Measurements from ENCODE around the gene ANK3.

ANK3 gene

GRCh38 chr10:60271319-60272040 is 118.2 kb downstream of the ANK3 start:
- no peak for DNase-seq

GRCh38 chr10:60270426-60270825 is 119.2 kb downstream of the ANK3 start:
- DNase-seq: no peak

GRCh38 chr10:60267802-60268201 is 121.9 kb downstream of the ANK3 start:
- DNase-seq: no peak

GRCh38 chr10:60266513-60266912 is 123.2 kb downstream of the ANK3 start:
- DNase-seq: no peak

GRCh38 chr10:60262647-60263126 is 127.0 kb downstream of the ANK3 start:
- DNase-seq: no peak

- DNase-seq: no peak
These were observed 129.4 kb downstream of the ANK3 start for GRCh38 chr10:60260321-60260720.

- no peak for DNase-seq
These were observed 131.3 kb downstream of the ANK3 start for GRCh38 chr10:60258429-60258797.

- no peak for DNase-seq
These were observed 131.8 kb downstream of the ANK3 start for GRCh38 chr10:60257767-60258428.

- no peak for DNase-seq
These were observed 134.9 kb downstream of the ANK3 start for GRCh38 chr10:60254776-60255175.

- no peak for DNase-seq
These were observed 136.2 kb downstream of the ANK3 start for GRCh38 chr10:60253484-60253883.

- no peak for DNase-seq
These were observed 137.0 kb downstream of the ANK3 start for GRCh38 chr10:60252688-60253087.

- DNase-seq: no peak
These were observed 143.3 kb downstream of the ANK3 start for GRCh38 chr10:60246382-60246781.

GRCh38 chr10:60239228-60239627 is 150.4 kb downstream of the ANK3 start:
- DNase-seq: no peak

- no peak for DNase-seq
These were observed 150.9 kb downstream of the ANK3 start for GRCh38 chr10:60238759-60239100.

GRCh38 chr10:60237977-60238758 is 151.5 kb downstream of the ANK3 start:
- DNase-seq: peak; percentile 10

GRCh38 chr10:60236869-60237524 is 152.7 kb downstream of the ANK3 start:
- no peak for DNase-seq

- DNase-seq: no peak
These were observed 154.7 kb downstream of the ANK3 start for GRCh38 chr10:60235001-60235400.

- DNase-seq: no peak
These were observed 155.1 kb downstream of the ANK3 start for GRCh38 chr10:60234551-60234950.

GRCh38 chr10:60230892-60231291 is 158.8 kb downstream of the ANK3 start:
- no peak for DNase-seq

GRCh38 chr10:60224066-60224705 is 165.5 kb downstream of the ANK3 start:
- DNase-seq: no peak

- DNase-seq: no peak
These were observed 167.6 kb downstream of the ANK3 start for GRCh38 chr10:60222047-60222446.

- DNase-seq: no peak
These were observed 177.5 kb downstream of the ANK3 start for GRCh38 chr10:60212195-60212594.

Data from stimulated activated CD4-positive, alpha-beta T cell treated with anti-CD3 and anti-CD28 coated beads, Interleukin-1b, Interleukin-23, amount 100 ng/mL, for 48 hours (primary cell).